Measurements from ENCODE around the gene HAP1.
"Not testable (repeated sequence)": the region's sequence is repeated elsewhere in the genome, so short reads cannot be mapped to it uniquely, and the experiment has no call there.

The HAP1 gene

DNA sequence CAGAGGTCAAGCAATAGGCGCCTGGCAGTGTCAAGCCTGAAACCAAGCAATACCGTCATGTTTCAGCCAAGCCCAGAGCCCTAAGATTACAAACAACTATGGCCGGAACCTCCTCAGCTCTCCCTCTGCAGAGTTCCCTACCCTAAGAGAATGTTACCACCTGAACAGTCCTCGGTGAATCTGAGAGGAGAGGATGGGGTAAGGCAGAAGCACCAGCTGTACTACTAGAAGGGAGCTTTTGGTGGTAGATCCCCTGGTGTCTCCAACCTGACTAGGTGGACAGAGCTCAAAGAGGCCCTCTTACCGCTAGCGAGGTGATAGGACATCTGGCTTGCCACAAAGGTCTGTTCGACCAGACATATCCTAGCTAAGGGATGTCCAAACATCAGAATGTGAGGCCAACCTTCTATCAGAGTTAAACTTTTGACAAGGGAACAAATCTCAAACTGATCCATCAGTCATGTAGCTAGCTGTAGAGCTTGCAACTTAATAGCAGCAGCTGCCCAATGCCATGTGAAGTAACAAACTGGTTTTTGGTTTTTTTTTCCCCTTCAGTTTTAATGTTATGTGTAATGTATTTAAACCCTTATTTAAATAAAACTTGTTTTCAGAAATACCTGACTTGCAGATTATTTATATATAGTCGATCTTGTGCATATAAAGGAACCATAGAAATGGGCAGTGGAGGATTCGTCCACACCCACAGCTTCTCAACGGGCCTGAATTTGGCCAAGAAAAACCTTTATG, 43.2 kb downstream of the HAP1 start:
- DNase-seq (ENCODE audit: low read depth in 3 of 3, low spot score in 1 of 3) = no peak

DNA sequence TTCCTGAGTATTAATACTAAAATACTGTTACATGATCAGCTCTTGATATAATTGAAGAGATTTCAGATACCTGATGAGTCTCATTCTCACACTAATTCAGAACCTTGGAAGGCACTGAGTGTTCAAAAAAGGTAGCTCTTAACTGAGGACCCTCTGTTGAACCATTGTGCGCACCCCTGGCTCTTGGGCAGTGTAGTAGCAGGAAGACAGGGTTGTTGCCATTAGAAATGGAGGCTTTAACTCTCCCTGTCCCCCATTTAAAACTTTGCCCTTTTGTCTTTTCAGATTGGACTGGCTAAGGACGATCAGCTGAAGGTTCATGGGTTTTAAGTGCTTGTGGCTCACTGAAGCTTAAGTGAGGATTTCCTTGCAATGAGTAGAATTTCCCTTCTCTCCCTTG, 43.9 kb downstream of the HAP1 start:
- DNase-seq (ENCODE audit: low read depth in 3 of 3, low spot score in 1 of 3) = no peak

DNA sequence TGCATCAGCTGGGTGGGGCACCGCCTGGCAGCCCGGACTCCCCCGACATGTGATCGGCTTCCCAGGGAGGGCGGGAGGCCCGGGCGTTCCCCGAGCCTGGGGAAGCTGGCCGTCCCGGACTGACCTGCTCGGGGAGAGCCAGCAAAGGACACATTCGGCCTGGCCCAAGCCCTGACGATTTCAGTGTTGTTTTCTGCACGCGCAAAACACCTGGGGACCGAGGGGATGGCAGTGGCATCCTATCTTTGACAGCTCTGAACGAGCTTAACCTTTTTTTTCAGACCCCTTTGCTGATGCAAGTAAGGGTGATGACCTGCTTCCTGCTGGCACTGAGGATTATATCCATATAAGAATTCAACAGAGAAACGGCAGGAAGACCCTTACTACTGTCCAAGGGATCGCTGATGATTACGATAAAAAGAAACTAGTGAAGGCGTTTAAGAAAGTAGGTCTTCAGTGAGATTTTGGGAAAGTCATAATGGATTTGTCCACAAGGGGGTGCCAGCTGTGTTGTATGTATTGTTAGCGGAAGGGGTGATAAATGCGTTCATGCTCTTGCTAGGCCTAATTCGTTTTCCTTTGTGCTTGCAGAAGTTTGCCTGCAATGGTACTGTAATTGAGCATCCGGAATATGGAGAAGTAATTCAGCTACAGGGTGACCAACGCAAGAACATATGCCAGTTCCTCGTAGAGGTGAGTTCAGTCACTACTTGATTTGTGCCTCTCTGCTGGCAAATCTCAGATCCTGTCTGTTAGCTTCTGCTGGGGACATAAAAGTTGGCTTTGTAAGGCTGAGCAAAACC, 44.7 kb downstream of the HAP1 start:
- DNase-seq (ENCODE audit: low read depth in 3 of 3, low spot score in 1 of 3) = no peak

DNA sequence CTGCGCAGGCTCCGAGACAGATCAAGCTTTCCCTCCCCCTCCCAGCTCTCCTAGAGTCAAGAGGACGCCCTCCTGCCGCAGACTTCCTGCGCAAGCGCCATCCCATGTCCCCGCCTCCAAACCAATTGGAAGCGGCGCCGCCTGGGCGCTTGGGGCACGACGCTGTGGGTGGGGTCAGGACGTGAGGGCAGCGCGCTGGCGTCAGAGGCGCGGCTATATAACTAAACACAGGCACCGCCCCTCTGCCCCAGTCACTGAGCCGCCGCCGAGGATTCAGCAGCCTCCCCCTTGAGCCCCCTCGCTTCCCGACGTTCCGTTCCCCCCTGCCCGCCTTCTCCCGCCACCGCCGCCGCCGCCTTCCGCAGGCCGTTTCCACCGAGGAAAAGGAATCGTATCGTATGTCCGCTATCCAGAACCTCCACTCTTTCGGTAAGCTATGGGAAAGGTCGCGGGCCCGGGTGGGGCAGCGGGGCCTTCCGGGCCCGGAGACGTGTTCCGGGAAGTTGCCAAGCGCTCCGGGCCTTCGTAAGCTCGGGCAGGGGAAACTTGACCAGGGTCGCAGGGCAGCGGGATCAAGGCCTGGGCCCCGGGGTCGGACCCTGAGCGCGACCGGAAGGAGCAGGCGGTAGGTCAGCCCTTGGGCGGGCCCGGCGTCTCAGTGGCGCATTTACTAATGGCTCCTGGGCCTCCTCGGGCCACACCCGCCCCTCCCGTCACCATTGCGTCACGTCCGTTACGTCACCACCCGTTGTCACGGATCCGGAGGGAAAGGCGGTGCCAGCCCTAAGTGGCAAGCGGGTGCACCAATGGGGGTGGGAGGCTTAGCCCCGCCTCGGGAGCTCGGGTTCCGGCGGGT, 45.6 kb downstream of the HAP1 start, which contains the start of gene EIF1:
EIF1 (plus strand) TSS at position 245 of the 856 bp plus-strand sequence; CDS start at position 399, 154 bp downstream.
- peak; percentile 99 to 100 (median 99) for DNase-seq (ENCODE audit: low read depth in 3 of 3, low spot score in 1 of 3)

DNA sequence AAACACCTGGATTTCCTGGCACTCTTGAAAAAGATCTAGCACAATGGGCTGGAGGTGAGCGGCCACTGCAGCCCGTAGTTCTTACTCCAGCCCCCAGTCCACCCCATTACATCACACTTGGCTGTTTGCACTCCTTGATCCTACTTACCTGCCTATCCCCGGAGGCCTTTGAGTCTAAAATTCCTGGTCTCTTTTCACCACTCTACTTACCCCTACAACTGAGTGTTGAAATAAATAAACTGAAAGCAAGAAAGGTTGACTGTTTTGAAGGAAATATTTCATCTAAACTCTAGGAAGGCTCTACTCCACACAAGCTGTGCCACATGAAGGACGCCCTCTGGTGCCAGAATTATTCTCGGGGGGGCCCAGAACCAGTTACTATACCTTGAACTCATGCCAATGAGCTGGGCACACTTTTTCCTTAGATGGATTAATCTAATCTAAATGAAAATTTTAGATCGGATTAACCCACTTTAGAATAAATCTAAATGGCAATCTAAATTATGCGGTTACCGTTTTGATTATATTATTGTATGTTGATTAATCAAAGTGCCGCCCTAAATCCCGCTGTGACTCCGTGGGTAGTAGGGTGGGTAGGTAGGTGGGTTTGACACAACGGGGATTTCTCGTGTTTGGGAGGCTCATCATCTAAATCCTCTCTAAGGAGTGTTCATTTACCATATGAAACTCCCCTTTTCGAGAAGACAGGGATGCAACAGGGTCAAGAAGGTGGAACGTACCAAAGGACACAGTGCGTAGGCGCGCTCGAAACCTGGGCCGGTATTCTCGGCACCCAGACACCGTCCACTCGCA, 46.4 kb downstream of the HAP1 start:
- DNase-seq (ENCODE audit: low read depth in 3 of 3, low spot score in 1 of 3) = peak in 1 of 3 donors; percentile 18

DNA sequence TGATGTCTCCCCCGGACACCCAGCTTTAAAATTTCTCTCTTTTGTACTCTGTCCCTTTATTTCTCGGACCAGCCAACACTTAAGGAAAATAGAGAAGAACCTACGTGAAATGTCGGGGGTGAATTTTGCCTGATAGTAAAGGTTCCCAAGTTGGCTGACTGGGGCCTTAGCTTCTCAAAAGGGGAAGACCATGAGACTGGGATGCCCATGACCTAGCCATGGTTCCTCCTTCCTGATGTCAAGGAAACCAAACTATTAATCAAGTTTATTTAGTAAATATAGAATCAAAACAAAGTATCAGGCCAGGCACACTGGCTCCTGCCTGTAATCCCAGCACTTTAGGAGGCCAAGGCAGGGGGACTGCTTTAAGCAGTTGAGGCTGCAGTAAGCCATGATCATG, 48.2 kb downstream of the HAP1 start:
- DNase-seq (ENCODE audit: low read depth in 3 of 3, low spot score in 1 of 3) = no peak

DNA sequence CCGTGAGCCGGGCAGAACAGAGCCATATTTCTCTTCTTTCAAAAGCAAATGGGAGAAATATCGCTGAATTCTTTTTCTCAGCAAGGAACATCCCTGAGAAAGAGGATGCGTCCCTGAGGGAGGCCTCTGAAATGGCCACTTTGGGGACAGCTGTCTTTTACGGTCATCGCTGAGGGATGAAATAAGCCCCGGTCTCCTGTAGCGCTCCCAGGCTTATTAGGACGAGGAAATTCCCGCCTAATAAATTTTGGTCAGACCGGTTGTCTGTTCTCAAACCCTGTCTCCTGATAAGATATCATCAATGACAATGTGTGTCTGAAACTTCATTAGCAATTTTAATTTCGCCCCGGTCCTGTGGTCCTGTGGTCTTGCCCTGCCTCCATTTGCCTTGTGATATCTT, 48.7 kb downstream of the HAP1 start:
- DNase-seq (ENCODE audit: low read depth in 3 of 3, low spot score in 1 of 3) = not testable (repeated sequence)

DNA sequence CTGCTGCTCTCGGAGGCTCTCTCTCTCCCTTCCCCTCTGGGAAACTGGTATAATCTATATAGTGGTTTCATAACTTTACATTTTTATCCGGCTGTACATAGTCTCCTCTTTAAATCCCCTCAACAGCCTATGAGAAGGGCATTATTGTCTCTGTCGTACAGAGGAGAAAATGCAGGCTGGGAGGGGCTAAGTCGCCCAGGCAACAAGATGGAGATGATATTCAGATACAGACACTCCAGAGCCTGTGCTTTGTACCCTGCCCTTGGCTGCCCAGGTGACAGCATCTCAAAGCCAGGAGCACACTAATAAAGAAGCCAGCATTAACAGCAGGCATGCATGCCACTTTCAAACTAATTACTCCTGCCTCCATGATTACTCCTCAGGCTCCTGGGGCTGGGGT, 50.4 kb downstream of the HAP1 start:
- no peak for DNase-seq (ENCODE audit: low read depth in 3 of 3, low spot score in 1 of 3)

DNA sequence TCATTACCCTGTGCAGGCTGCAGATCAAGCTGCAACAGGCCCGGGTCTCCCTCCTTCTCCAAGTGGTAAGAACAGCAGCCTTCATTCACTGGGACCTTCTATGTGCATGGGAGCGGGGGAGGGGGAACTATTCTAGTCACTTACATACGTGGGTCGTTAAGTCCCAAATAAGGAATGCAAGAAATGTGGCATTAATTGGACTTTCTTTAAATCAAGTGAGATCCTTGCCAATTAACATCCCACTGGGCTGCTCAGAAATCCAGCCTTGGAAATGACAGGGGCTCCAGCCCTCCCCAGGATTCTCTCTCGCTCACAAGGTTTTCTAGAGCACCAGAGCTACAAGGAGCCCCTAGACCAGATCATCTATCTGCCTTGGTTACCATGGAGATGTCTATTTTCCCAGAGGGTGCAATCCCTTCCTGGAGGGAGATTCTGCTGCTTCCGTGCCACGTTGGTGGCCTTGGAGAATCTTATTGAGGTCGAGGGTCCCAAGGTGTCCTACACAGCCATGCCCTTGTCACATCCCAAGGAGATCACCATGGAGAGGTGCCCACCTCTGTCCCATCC, 50.9 kb downstream of the HAP1 start:
- DNase-seq (ENCODE audit: low read depth in 3 of 3, low spot score in 1 of 3) = no peak

DNA sequence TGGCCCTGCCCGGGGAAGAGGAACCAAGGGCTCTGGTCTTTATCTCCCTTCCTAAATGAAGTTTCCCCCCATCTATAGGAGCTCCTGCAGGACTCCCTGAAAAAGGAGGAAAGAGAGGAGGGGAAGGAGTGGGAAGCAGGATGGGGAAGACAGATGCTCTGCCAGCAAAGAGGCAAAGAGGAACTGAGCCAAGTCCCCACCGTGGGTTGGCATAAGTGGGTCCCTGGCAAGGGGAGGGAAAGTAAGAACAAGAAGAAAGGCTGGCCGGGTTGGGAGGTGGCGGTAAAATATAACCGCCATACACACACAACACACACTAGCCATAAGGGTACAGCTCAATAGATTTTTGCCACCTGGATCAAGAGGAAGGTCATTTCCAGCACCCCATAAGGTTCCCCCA, 51.8 kb downstream of the HAP1 start:
- DNase-seq (ENCODE audit: low read depth in 3 of 3, low spot score in 1 of 3) = no peak

DNA sequence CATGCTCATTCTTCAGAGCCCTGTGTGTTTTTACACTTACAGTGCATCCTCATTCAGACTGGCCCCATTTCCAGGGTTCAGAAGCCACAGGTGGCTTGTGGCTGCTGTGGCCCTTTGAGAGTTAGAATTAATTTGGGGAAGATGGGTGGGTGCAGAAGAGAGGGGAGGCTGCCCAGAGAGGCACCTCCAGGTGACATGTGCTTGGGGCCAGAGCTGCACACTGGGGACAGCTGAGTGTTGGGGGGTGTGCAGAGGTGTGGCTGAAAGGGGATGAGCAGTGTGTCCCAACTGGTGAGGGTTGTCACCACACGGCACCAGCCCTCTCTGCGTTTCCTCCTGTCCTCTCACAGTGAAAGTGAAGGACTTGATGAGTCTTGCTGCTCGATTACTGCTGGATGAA, 52.7 kb downstream of the HAP1 start:
- DNase-seq (ENCODE audit: low read depth in 3 of 3, low spot score in 1 of 3) = no peak

DNA sequence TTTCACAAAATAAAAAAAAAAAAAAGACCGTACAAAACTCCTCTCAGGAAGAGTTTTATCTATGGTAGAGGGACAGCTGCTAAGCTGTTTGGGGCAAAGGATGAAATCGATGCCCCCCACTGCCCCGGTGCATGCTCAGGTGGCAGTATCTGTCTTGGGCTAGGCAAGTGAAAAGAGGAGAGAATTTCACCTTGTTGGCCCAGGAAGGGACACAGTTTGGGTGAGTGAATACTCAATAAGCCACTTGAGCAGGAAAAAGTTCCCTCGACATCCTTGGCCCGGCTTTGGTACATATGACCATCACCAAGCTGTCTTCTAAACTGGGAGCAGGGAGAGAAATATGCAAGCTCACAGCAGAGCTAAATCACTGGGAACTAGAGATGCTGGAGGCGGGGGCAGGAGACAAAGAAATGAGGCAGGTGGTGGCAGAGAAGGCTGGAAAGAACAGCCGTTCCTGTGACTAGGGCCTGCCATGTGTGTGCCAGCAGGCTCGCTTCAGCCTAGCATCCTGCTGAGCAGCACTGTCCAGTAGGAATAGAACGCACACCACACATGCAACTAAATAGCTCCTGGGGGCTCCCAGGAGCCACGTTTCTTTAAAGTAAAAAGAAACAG, 53.9 kb downstream of the HAP1 start:
- no peak for DNase-seq (ENCODE audit: low read depth in 3 of 3, low spot score in 1 of 3)

DNA sequence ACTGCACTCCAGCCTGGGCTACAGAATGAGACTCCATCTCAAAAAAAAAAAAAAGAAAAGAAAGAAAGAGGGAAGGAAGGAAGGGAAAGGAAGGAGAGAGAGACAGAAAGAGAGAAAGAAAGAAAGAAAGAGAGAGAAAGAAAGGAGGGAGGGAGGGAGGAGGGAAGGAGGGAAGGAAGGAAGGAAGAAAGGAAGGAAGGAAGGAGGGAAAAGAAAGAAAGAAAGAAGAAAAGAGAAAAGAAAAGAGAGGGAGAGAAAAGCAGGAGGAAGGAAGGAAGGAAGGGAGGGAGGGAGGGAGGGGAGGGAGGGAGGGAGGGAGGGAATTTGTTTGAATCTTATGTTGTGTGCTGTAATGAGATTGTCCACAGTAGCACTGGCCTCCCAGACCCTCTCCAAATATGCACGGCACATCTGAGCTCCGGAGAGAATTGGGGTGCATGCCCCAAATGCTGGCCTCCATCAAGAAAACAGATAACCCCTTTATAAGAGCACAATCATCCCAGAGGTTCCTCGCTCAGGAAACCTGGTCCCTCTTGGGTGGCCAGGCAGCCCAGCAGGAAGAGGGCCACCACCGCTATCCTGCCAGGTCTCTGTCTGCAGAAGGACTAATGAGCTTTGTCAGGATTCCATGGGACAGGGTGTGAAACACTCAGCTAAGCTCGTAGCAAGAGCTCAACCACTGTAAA, 54.6 kb downstream of the HAP1 start:
- no peak for DNase-seq (ENCODE audit: low read depth in 3 of 3, low spot score in 1 of 3)

DNA sequence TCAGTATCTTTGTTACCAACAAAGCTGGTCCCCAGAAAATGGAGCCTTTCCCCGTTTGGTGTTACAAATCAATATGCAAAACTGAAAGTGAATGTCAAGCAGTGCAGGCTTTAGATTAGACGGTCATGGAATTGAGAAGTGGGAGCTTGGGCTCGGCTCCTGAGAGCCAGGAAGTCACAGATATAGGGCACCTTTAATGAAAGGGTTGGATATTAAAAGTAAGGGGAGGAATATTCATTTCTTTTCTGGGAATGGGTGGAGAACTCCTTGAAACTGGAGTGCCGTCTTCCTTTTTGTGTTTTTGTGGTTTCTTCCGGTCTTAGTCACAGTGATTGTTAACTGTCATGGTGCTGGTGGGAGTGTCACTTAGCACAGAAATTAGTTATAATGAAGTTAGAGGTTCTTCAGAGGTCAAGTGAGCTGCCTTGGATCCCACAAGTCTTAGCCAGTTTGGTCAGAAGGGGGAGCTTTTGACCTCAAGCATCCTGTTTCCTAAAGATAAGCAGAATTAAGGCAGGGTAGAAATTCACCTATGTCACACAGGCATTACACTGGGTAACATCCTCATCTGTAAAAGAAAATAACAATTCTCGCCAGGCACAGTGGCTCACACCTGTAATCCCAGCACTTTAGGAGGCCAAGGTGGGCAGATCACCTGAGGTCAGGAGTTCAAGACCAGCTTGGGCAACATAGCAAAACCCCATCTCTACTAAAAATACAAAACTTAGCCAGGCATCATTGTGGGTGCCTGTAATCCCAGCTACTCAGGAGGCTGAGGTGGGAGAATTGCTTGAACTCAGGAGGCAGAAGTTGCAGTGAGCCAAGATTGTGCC, 55.3 kb downstream of the HAP1 start:
- peak in 1 of 3 donors; percentile 24 for DNase-seq (ENCODE audit: low read depth in 3 of 3, low spot score in 1 of 3)

DNA sequence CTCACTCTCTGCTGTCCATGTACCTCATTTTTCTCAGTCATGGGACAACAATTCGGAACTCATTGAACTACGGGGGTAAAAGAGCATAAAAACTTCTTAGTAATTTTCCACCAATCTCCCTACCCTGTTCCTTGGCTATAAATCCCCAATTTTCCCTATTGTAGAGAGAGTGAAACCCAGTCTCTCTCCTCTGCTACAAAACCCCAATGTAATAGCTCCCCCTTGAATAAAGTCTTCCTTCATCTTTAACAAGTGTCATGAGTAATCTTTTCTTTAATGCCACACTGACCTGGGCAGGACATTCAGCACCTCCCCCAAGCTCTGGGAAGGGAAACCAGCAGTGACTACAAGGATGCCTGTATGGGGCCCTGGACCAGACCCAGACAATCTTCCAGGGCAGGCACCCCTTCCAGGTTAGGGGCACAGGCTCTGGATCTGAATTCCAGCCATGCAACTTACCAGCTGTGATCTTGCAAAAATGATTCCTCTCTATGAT, 56.0 kb downstream of the HAP1 start:
- no peak for DNase-seq (ENCODE audit: low read depth in 3 of 3, low spot score in 1 of 3)

DNA sequence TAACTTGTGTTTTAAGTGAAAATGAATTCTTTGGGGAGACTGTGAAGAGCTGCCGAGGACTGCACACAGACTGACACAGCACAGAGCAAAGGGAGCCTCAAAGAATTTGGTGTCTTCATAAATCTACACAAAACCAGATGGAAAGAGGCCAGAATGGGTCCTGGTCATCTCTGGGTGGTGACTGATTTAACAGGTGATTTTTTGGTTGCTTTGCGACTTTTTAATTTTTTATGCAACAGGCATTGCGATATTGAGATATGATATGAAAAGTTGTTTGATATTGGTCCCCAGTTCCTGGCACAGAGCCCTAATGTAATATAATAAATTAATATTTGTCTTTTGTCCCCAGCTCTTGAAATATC, 58.4 kb downstream of the HAP1 start:
- DNase-seq (ENCODE audit: low read depth in 3 of 3, low spot score in 1 of 3) = no peak

DNA sequence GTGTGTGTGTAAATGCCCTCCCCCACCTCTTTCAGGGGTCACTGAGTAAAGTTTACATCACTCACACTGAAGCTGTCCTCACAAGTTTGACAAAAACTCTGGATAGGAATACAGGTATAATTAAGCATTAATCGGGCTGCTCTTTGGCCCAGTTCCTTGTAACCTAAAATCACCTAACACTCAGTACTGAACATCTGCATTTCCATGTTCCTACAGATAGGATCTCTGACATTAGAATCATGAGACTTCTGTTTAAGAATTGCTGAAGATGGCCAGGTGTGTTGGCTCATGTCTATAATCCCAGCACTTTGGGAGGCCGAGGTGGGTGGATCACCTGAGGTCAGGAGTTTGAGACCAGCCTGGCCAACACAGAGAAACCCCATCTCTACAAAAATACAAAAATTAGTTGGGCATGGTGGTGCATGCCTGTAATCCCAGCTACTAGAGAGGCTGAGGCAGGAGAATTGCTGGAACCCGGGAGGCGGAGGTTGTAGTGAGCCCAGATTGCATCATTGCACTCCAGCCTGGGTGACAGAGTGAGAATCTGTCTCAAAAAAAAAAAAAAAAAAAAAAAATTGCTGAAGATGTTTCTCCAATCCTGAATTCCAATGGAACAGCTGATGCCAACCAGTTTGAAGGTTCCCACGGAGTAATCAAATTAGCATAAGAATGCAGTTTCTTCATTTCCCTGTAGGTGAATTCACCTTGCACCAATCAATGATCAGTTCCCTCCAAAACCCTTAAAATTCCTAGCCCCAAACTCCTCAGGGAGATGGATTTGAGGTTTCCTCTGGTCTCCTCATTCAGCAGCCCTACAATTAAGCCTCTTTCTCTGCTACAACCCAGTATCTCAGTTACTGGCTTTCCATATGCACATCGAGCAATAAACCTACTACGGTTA, 59.0 kb downstream of the HAP1 start:
- DNase-seq (ENCODE audit: low read depth in 3 of 3, low spot score in 1 of 3) = not testable (repeated sequence)
